SH-SY5Y (cell line): ENCODE data around the gene ASB1.

Experiments used
- GATA2 ChIP-seq: IDR thresholded peaks from 2 replicates; pipeline ENCODE4 v1.6.1; 2011; ENCODE audit warnings: mild to moderate bottlenecking, low read depth, low read length
- GATA3 ChIP-seq: IDR thresholded peaks from 2 replicates; pipeline ENCODE4 v1.6.1; 2011; ENCODE audit warnings: low read depth, mild to moderate bottlenecking, low read length, moderate library complexity

The ASB1 gene

GRCh38 chr2:238391042-238391689 lies 35.6 kb upstream of the ASB1 start:
- no peak for TF ChIP-seq GATA3
- no peak for TF ChIP-seq GATA2

GRCh38 chr2:238396663-238397062 lies 30.1 kb upstream of the ASB1 start:
- TF ChIP-seq GATA2 (no peak), GATA3 (no peak)

GRCh38 chr2:238397356-238397755 lies 29.4 kb upstream of the ASB1 start:
- no peak for TF ChIP-seq GATA3
- TF ChIP-seq GATA2 = no peak

GRCh38 chr2:238398577-238398976 lies 28.1 kb upstream of the ASB1 start:
- TF ChIP-seq GATA3 (no peak), GATA2 (no peak)

GRCh38 chr2:238399094-238399493 lies 27.6 kb upstream of the ASB1 start:
- TF ChIP-seq GATA3 (no peak), GATA2 (no peak)

DNA sequence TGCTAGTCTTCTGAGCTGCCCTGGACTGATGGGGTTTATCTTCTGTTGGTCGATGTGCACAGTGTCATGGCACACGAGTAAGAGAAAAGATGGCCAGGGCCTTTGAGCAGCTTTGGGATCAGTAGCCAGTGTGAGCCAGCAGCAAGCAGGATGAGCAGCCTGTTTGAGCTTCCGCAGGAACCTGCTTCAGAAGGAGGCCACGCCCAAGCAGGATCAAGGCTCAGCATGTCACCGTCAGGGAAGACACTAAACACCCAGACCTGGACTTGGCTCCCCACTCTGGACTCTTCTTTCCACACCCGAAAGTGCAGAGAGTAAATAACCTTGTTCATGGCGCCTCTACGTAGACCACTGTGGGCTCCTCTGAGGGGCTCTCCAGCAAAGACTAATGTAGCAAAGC lies 25.2 kb upstream of the ASB1 start:
- TF ChIP-seq GATA2 = no peak
- no peak for TF ChIP-seq GATA3

- TF ChIP-seq GATA3 = no peak
- no peak for TF ChIP-seq GATA2
Measured at GRCh38 chr2:238403632-238404405, 22.9 kb upstream of the ASB1 start.

- no peak for TF ChIP-seq GATA2
Measured at GRCh38 chr2:238404406-238405216, 22.1 kb upstream of the ASB1 start.

DNA sequence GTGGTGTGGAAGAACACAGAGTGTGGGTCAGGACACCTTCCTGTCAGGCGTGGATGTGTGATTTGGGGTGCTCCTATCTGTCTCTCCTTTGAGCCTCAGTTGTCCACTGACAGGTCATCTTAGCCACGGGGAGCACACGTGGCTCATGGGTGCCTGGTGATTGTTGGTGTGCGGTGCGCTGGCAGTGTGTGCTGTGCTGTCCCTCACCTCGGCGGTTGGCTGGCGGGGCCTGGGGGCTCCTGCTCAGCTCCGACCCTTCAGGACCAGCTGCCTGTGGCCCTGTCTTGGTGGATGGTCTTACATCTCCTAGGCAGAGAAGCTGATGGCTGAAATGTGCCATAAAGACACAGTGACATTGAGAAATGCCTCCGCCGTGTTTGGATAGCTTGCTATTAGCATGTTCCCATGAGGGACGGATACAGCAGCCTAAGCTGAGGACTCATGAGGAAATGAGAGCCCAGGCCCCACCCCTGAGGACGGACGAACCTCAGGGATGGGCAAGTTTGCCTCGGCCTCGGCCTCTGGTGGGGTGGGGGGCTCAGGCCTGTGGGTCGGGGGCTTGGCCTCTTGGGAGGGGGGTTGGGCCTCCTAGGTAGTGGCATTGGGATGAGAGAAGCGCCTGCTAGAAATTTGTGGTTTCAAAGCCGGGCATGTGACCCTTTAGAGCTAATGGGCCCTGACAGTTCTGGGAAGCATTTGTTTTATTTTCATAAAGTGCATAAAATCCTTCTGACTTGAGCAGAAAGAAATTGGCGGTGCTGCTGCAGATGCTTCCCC lies 20.3 kb upstream of the ASB1 start:
- TF ChIP-seq GATA3 (no peak), GATA2 (no peak)

- TF ChIP-seq GATA3 (no peak), GATA2 (no peak)
Measured at GRCh38 chr2:238406998-238407285, 19.8 kb upstream of the ASB1 start.

DNA sequence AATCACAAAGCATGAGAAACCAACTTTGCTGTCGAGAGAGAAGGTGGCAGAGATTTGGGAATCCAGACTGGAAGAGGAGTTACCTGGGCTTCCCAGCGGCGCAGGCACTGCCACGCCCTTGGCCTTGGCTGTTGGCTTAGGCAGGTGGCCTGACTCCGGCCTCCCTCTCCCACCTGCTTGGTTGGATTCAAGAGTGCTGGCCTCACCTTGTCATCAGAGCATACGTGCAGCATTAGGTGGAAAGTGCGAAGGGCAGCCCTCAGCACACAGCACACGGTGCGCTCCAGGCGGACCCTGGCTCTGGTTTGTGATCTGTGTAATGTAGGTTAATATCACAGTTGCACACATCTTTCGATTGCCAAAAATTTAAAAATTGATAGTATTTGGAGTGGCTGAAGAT lies 19.2 kb upstream of the ASB1 start:
- TF ChIP-seq GATA2 (no peak), GATA3 (no peak)

GRCh38 chr2:238408615-238409340 lies 17.9 kb upstream of the ASB1 start:
- no peak for TF ChIP-seq GATA3
- TF ChIP-seq GATA2 = no peak

- TF ChIP-seq GATA3 (no peak), GATA2 (no peak)
Measured at GRCh38 chr2:238409341-238410199, 17.2 kb upstream of the ASB1 start.
